Activated CD4-positive, alpha-beta T cell treated with anti-CD3 and anti-CD28 coated beads, Interleukin-2, Interleukin-4, amounts not matched to agents 100 ng/mL and 50 ng/mL, durations not matched to agents 16 hours and 8 hours (primary cell): ENCODE data around the gene DOK4.

ENCODE experiments used
- DNase-seq: peaks from one replicate; pipeline ENCODE4 v3.0.0-alpha.2; 2020; ENCODE audit warnings: low spot score

The DOK4 gene

DNA sequence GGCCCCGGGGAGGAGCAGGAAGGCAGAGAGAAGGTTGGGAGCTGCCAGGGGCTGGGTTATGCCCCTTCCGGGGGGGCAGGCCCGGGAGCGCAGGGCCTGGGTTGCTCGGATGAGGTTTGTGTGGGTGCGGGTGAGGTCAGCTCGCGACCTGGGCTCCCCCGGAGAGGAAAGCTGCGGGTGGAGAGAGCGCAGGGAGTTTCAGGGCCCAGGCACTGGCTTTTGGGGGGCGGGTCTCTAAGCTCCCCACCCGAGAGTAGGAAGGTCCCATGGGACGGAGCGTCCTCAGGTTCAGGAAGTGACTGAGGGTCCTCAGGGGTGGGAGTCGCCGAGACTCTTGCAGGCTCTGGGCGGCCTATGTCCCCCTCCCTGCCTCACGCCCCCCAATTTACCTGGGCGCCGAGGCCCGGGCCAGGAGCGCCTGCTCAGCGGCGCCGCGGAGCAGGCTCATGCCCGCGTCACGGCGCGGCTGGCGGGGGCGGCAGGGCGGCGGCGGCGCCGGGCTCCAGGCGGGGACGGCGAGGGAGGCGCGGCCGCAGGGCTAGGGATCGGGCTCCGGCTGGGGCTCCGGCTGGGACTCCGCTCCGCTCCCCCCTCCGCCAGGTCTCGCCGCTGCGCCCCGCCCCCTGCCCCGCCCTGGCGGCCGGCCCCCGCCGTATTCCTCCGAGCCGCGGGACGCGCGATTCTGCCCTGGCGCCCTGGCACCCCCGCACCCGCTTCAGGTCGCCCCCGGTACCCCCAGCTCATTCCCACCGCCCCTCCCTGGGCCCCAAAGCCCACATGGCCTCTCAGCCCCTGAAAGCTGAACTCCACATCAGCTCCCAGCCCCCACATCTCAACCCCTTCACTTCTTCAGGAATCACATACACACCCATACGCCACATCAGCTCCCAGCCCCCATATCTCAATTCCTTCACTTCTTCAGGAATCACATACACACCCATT lies at the start of gene DOK4:
TSS of gene DOK4 (minus strand) at position 578 of the 942 bp plus-strand sequence. CDS start 6,986 bp downstream, outside the sequence.
- peak; percentile 76 for DNase-seq

DNA sequence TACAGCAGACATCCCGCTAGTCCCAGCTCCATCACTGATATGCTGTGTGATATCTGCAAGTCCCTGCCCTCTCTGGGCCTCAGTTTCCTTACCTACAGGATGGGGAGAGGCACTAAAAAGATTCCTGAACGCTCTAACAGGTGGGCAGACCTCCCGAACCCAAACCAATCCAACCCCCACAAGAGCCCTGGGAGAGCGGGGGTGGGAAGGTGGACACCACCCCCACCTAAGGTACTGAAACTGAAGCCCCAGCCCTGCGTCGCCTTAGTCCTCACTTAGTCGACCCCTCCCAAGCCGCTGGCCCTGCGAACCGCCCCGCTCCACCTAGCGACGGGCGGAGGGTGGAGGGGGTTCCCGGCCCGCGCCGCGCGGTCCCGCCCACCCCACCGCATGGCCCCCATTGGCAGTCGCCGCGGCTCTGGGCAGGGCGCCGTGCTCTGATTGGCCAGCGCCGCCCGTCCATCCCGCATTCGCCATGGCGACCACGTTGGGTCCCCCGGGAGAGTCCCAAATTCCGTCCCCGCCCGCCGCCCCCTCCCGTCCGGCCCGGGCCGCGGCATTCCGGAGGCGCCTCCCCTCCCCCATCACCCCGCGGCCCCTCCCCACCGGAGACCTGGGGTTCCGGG lies 49.5 kb upstream of the DOK4 start:
- DNase-seq = peak; percentile 96

DNA sequence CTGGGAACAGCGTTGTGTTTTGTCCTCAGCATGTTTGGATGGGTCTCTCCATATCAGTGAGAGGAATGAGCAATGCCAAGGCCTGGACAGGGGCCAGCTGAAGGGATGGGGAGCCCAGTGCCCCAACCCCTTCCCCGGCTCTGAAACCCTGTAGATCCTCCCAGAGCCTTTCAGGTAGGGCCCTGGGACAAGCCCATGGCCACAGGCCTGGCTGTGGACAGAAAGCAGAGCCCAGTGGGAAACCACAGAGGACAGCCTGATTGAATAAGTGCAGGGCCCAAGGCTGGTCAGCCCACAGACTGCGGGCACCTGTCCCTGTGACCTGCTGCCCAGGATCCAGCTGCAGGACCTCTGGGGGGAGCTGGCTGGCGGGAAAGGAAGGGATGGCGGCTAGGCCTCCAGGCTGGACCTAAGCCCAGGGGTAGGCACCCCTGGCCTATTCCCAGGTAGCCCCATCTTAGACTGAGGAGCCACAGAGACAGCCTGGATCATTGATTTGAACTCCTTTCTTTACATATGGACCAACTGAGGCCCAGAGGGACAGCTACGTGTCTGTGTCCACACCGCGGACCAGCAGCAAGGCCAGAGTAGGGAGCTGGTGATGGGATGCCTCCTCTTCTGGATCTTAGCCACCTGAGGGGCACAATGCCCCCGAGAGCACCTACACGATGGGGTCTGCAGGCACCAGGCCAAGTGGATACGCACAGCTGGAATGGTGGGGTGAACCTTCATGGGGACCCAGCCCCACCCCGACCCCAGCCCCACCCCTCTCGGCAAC lies 48.8 kb upstream of the DOK4 start:
- no peak for DNase-seq

DNA sequence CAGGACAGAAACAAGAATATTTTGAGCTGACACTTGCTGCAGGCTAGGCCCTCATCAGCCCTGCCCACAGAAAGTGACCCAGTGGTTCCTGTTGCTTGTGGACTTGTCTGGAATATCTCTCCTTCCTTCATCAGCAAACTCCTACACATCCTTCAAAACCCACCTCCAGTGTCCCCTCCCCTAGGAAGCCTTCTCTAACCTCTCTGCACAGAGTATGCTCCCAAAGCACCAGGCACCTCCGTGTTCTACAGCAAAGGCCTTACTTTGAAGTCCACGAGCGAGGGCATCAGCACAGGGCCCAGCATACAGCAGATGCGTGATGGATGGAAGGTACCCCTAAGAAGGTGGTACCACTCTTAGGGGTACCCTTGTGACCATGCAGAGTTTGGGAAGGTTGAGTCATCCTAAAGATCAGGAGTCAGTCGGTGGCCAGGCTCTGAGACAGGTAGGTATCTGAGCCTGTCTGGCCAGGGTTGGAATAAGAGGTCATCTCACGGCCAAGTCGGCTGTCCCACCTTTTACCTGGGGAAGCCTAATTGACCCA lies 48.1 kb upstream of the DOK4 start:
- DNase-seq = no peak

GRCh38 chr16:57533431-57534336 lies 47.4 kb upstream of the DOK4 start:
- no peak for DNase-seq

DNA sequence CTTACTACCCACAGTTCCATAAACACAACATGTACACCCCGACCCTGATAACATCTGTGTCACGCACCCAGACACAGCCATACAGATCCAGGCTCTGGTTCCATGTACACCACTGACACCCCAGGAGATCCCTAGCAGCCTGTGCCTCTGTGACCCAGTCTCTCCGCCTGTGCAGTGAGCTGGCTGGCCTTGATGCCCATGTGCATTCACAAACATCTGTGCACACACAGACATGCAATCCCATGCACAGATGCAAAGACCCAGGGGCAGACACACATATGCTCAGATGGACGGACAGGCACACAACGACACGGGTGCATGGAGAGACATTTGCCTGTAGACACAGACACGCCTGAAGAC lies 46.0 kb upstream of the DOK4 start:
- DNase-seq = no peak

DNA sequence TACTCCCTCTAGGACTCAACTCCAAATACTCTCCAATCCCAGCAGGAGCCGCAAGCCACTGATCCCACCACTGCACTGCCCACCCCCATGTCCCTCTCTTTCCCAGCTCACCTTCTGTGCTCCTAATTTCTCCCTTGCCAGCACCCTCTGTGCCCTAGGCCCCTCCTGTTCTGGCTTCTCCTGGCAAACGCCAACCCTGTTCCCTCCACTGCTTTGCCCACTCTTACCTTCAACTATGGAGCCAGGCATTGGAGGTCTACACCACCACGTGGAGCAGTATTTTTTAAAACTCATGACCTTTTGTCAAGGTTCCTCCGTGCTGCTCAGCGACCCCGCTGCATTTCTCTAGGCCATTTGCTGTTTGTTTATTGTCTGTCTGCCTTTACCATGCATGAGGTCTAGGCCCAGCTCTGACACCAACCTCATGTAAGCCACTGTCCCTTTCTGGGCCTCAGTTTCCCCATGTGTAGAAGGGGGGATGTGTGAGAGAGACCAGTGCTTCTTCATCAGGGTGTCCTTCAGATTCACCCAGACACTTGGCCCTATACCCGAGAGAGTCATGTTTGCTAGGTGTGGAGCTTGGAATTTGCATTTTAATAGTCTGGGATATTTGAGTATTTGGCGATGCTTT lies 45.5 kb upstream of the DOK4 start:
- no peak for DNase-seq

DNA sequence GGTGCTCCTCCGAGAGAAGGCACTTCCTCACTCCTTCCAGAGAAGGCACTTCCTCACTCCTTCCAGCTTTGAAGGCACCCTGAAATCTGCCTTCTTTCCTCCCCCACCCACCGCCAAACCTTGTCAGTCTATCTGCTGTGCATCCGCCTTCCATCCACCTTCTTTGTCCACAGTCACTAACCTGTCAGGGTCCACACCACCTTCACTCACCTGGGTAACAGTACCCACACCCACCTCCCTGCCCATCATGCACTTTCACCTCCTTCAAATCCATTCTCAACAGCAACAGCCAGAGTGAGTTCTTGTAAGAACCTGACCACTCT lies 44.9 kb upstream of the DOK4 start:
- DNase-seq = no peak

DNA sequence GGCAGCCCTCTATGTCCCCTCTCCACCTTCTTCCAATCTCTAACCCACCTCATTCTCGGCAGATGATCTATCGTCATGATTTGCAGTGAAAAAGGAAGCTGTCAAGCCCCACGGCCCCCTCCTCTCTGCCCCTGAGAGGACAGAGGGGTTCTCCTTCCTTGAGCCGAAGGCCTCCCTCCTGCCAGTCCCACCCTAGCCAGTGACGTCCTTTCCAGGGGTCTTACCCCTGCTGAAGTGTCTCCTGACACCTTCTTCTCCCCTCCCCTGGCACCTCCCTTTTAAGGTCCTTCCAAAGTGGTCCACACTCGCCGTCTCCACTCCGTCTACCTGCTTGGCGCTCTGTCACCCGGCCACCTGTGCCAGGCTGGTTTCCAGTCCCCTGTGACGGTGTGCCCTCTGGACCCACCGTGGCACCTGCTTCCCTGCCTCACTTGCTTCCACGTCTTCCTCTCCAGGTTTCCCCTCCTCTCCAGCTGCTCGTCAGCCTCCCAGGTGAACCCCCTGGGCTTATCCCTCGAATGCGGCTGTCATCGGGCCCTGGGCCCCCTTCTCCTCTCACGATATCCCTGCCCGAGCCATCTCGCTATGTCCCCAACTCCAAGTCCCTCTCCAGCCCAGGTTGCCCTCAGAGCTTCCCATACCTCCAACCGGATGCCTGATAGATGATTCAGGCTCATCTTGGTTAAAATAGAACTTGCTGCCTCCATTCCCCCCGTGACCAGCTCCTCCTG lies 44.4 kb upstream of the DOK4 start:
- no peak for DNase-seq

DNA sequence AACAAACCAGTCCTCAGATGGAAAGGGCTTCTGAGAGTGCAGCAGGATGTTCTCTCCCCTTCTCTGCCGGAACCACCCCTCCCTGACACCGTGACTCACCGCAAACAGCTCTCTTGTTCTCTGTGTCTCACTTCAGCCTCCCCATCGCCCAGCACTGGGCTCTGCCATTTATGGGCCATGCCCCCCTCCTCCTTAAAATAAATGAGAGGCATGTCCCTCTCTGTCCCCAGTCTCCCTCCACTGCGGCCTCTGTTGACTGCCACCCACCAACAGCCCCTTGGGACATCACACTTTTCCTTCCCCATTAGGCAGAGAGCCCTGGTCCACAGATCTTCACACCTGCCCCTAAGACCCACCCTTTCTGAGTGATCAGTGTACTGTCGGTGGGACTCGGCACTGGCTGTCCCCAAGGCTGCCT lies 43.8 kb upstream of the DOK4 start:
- DNase-seq = peak; percentile 81

- DNase-seq = no peak
These were observed 43.3 kb upstream of the DOK4 start for GRCh38 chr16:57529391-57530103.

DNA sequence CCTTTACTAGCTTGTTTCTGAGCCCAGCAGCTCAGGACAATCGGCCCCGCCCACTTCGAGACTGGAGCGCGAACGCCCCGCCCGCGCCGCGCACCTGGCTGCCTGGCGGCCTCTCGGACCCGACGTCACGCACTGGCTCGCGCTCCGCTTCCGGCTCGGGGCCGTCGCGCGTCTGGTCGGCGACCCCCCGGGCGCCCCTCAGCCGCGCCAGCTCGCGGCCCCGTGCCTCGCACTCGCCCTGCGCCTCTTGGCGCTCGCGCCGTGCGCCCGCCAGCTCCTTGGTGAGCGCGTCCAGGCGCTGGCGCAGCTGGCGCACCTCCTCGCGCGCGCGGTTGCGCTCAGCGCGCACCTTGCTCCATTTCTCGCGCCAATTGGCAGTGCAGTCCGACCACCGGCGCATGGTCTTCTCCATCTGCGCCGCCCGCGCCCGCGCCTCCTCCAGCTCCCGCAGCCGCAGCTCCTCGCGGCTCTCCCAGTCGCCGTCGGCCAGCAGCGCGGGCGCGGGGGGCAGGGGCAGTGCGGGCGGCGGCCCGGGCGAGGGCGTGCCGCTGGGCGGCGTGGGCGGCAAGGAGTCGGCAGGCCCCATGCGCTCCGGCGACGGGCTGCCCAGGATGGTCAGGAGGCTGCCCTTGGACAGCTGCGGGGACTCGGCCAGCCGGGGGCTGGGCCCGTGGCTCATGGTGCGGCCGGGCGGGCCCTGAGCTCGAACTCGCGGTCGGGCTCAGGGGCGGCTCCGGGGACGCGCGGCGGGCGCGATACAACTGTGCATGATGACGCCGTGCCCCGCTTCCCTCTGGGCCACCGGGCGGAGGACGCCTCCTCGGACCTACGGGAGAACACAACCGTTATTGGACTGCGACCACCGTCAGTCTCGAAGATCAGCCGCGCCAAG lies 42.5 kb upstream of the DOK4 start:
- no peak for DNase-seq

DNA sequence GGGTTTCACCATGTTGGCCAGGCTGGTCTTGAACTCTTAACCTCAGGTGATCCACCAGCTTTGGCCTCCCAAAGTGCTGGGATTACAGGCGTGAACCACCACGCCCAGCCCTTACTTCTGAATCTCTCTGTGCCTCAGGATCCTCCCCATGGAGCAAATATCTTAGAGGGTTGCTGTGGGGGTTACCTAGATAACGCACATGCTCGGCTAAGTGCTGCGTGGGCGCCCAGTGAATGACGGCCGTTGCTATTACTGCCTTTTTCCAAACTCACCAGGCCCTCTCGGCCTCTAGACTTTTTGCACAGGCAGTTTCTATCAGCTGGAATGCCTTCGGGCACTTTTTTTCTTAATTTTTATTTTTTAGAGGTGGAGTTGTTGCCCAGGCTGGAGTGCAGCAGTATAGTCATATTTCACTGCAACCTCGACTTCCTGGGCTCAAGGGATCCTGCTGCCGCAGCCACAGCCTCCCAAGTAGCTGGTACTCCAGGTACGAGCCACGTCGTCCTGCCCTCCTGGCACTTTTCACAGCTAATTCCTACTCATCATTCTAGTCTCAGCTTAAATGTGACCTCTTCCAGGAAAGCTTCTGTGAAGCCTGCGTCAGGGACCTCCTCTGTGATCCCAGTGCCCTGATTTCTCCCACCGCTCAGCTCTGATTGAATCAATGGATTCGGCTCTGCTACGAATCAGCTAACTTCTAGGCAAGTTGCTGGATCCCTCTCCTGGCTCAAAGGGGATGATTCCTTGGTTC lies 41.5 kb upstream of the DOK4 start:
- no peak for DNase-seq

- no peak for DNase-seq
These were observed 40.7 kb upstream of the DOK4 start for GRCh38 chr16:57527027-57527426.

- DNase-seq = no peak
These were observed 40.2 kb upstream of the DOK4 start for GRCh38 chr16:57526498-57526897.

GRCh38 chr16:57525761-57526160 lies 39.5 kb upstream of the DOK4 start:
- DNase-seq = no peak

DNA sequence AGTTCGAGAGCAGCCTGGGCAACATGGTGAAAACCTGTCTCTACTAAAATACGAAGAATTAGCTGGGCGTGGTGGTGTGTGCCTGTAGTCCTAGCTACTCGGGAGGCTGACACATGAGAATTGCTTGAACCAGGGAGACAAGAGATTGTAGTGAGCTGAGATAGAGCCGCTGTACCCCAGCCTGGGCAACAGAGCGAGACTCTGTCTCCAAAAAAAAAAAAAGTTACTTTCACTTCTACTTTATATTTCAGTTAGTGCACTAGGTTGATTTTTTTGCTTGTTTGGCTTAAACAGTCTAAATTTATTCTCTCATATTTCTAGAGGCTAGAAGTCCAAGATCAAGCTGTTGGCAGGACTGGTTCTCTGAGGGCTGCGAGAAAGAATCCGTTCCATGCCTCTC lies 36.7 kb upstream of the DOK4 start:
- no peak for DNase-seq

DNA sequence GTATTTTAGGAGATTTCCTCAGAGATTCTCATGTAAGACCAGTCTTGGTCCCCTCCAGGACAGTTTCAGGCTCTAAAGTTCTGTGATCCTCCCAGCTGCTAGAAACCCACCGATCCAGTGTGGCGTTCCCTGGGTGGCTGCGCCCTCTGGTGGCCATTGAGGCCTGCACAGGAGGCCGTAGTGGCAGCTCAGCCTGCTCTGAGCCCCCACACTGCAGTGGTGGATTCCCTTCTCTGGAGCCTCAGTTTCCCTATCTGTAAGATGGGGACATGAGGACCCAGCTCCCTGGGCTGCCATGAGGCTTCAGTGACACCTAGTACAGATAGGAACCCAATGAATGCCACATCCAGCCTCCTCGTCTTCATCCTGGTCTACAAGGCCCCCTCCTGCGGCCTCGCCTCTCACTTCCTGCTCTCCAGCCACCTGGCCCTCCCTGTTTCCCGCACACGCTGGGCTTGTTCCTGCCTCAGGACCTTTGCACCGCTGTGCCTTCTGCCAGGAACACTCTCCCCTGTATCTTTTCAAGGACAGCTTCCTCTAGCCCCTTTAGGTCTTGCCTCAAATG lies 33.6 kb upstream of the DOK4 start:
- DNase-seq = peak; percentile 80
